ENCODE measurements around the gene ACADS. TPM values are rescaled to one million over a fixed set of nuclear protein-coding genes. Genes with fewer than 3 reads are reported as not detected.
A peak's percentile ranks its signal among the peaks of the same experiment; 100 is the strongest.

ACADS gene, protein sequence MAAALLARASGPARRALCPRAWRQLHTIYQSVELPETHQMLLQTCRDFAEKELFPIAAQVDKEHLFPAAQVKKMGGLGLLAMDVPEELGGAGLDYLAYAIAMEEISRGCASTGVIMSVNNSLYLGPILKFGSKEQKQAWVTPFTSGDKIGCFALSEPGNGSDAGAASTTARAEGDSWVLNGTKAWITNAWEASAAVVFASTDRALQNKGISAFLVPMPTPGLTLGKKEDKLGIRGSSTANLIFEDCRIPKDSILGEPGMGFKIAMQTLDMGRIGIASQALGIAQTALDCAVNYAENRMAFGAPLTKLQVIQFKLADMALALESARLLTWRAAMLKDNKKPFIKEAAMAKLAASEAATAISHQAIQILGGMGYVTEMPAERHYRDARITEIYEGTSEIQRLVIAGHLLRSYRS
- 16.9 TPM for polyA plus RNA-seq (2012; ENCODE audit: low read depth, missing spikeins)

- DNase-seq (ENCODE audit: insufficient read length, low spot score) (peak; percentile 98), FAIRE-seq (peak; percentile 90)
- TF ChIP-seq POLR2AphosphoS5 (IDR thresholded peaks at IDR 0.05; ENCODE audit: low read depth, low read length) (peak; percentile 55; the same call in 1 of the 2 replicates), POLR2A (IDR thresholded peaks at IDR 0.05; ENCODE audit: low read depth, low read length) (peak; percentile 56; the same call in 1 of the 2 replicates), PAX5 (IDR thresholded peaks at IDR 0.05; ENCODE audit: insufficient read depth, low read length, severe bottlenecking) (no peak), TAF1 (IDR thresholded peaks at IDR 0.05; ENCODE audit: low read depth, low read length) (peak; percentile 59; the same call in 1 of the 2 replicates), POU2F2 (IDR thresholded peaks at IDR 0.05; ENCODE audit: low read depth, low read length) (no peak), SPI1 (IDR thresholded peaks at IDR 0.05; ENCODE audit: low read depth, low read length) (no peak)
Observed at GRCh38 chr12:120725659-120726509, at the start of gene ACADS. Gene ACADS, plus strand, starts transcription at chr12:120725826. Its CDS starts 60 bp downstream, at chr12:120725886.

DNA sequence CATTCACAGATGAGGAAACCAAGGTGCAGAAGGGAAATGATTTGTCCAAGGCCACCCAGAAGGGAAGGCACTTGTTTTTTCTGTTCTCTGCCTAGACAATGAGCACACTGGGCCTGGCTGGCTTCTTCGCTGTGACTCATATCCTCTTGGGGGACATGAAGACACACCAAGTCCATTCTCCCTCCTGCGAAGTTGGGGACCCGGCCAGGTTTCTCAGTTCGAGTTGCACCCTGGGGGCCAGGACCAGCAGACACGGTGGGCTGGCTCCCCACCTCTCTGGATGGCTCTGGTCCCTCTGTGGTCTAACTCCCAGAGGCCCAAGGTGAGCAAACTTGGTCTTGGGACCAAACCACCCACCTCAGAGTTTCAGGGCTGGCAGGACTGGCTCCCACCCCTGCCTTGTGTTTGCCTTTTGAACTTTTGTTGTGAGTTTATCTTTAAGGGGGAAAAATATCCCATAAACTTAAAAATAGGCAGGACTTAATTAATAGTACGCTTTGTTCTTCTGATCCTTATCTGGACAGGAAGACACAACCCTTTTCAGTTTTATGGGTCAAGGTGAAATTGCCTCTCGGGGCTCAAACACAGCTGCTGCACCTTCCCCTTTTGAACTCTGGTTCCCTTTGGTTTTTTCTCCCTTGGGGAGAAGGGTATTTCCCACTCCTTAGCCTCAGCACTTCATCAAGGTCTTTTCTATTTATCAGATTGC, 47.7 kb upstream of the ACADS start:
- DNase-seq (ENCODE audit: insufficient read length, low spot score) (no peak), FAIRE-seq (peak; percentile 92)
- TF ChIP-seq POLR2AphosphoS5 (IDR thresholded peaks at IDR 0.05; ENCODE audit: low read depth, low read length) (no peak), TAF1 (IDR thresholded peaks at IDR 0.05; ENCODE audit: low read depth, low read length) (no peak), PAX5 (IDR thresholded peaks at IDR 0.05; ENCODE audit: insufficient read depth, low read length, severe bottlenecking) (no peak), SPI1 (IDR thresholded peaks at IDR 0.05; ENCODE audit: low read depth, low read length) (no peak), POLR2A (IDR thresholded peaks at IDR 0.05; ENCODE audit: low read depth, low read length) (no peak), POU2F2 (IDR thresholded peaks at IDR 0.05; ENCODE audit: low read depth, low read length) (no peak)

DNA sequence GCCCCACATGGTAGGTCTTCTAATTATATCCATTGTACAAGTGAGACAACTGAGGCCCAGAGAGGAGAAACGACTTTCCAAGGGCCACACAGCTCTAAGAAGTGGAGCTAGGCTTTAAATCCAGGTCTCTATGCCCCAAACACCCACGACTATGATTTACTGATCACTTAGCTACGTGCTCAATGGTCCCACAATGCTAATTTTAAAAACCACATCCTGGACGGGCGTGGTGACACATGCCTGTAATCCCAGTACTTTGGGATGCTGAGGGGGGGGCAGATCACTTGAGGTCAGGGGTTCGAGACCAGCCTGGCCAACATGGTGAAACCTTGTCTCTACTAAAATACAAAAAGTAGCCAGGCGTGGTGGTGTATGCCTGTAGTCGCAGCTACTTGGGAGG, 47.1 kb upstream of the ACADS start:
- DNase-seq (ENCODE audit: insufficient read length, low spot score) (no peak), FAIRE-seq (peak; percentile 35)
- TF ChIP-seq POLR2A (IDR thresholded peaks at IDR 0.05; ENCODE audit: low read depth, low read length) (no peak), SPI1 (IDR thresholded peaks at IDR 0.05; ENCODE audit: low read depth, low read length) (no peak), TAF1 (IDR thresholded peaks at IDR 0.05; ENCODE audit: low read depth, low read length) (no peak), PAX5 (IDR thresholded peaks at IDR 0.05; ENCODE audit: insufficient read depth, low read length, severe bottlenecking) (no peak), POU2F2 (IDR thresholded peaks at IDR 0.05; ENCODE audit: low read depth, low read length) (no peak), POLR2AphosphoS5 (IDR thresholded peaks at IDR 0.05; ENCODE audit: low read depth, low read length) (no peak)

DNA sequence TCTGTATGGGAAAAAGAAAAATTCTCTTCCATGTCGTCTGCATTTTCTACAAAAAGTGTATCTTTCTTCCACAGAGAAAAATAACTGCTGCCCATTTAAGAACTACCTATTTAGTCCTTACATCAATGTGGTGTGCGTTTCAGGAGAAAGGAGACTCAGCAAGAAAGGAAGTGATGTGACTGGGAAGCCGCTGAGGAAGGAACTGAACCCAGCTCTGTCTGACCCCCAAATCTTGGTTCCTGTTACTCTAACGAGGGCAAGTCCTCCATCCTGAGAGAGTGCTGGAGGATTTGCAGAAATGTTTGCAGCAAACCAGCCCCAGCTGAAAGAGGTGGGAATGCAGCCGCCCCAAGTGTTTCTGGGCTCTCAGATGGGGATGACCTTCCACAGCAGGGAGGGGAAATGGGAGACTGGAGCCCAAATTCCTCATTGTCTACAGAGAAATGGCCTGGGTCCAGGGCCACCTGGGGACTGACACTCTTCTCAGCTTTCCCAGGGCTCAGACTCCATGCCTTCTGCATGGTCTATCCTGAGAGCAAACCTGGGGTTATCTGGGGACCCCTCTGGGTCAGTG, 45.4 kb upstream of the ACADS start:
- FAIRE-seq: no peak
- TF ChIP-seq TAF1 (IDR thresholded peaks at IDR 0.05; ENCODE audit: low read depth, low read length): no peak
- TF ChIP-seq SPI1 (IDR thresholded peaks at IDR 0.05; ENCODE audit: low read depth, low read length): peak; percentile 83
- DNase-seq (ENCODE audit: insufficient read length, low spot score): no peak

DNA sequence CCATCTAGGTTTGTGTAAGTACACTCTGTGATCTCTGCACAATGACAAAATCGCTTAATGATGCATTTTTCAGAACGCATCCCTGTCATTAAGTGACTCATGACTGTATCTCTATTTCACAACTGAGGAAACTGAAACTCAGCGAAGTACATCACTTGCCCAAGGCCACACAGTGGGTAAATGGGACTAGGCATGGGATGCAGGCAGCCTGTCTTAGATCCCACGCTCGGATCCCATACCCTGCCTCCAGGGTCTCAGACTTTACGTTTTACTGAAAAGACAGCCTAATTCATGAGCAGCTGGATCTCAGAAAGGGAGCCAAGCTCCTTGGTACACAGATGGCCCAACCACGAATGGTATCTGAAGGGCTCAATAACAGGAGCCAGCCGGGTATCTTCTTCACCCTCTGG, 41.1 kb upstream of the ACADS start:
- DNase-seq (ENCODE audit: insufficient read length, low spot score) (no peak), FAIRE-seq (peak; percentile 91)
- no peak for TF ChIP-seq PAX5 (IDR thresholded peaks at IDR 0.05; ENCODE audit: insufficient read depth, low read length, severe bottlenecking)

DNA sequence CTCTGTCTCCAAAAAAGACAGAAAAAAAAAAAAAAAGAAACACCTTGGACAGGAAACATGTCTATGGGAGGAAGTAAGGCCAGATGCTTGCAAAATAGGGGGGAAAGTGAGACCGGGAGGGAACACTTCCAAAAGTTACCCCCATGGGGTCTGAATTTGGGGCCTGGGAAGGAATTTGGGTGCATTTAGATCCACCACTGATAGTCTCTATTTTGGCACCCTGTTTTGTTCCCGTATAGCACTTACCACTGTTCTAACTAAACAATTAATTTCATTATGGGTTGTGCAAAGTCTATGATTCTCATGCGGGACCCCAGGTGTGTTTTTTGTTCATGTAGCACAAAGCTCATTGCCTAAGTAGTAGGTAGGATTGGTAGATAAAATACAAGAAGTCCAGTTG, 40.1 kb upstream of the ACADS start:
- TF ChIP-seq TAF1 (IDR thresholded peaks at IDR 0.05; ENCODE audit: low read depth, low read length) (no peak), POLR2AphosphoS5 (IDR thresholded peaks at IDR 0.05; ENCODE audit: low read depth, low read length) (no peak), POU2F2 (IDR thresholded peaks at IDR 0.05; ENCODE audit: low read depth, low read length) (no peak), POLR2A (IDR thresholded peaks at IDR 0.05; ENCODE audit: low read depth, low read length) (no peak), SPI1 (IDR thresholded peaks at IDR 0.05; ENCODE audit: low read depth, low read length) (no peak), PAX5 (IDR thresholded peaks at IDR 0.05; ENCODE audit: insufficient read depth, low read length, severe bottlenecking) (no peak)
- FAIRE-seq (no peak), DNase-seq (ENCODE audit: insufficient read length, low spot score) (no peak)

- TF ChIP-seq POLR2A (IDR thresholded peaks at IDR 0.05; ENCODE audit: low read depth, low read length) (peak; percentile 55; the same call in 1 of the 2 replicates), PAX5 (IDR thresholded peaks at IDR 0.05; ENCODE audit: insufficient read depth, low read length, severe bottlenecking) (no peak), SPI1 (IDR thresholded peaks at IDR 0.05; ENCODE audit: low read depth, low read length) (no peak), POU2F2 (IDR thresholded peaks at IDR 0.05; ENCODE audit: low read depth, low read length) (no peak), TAF1 (IDR thresholded peaks at IDR 0.05; ENCODE audit: low read depth, low read length) (0 out of 2 replicates have a peak, but pooled peaks have one; percentile 10), POLR2AphosphoS5 (IDR thresholded peaks at IDR 0.05; ENCODE audit: low read depth, low read length) (peak; percentile 71; the same call in 1 of the 2 replicates)
- DNase-seq (ENCODE audit: insufficient read length, low spot score) (peak; percentile 77), FAIRE-seq (peak; percentile 97)
Observed at GRCh38 chr12:120686151-120686689, 39.4 kb upstream of the ACADS start.

GRCh38 chr12:120686690-120687577, 38.7 kb upstream of the ACADS start, which contains the start of gene MLEC:
Gene MLEC, plus strand, starts transcription at chr12:120687149. Its CDS starts 148 bp downstream, at chr12:120687297.
- TF ChIP-seq PAX5 (IDR thresholded peaks at IDR 0.05; ENCODE audit: insufficient read depth, low read length, severe bottlenecking) (peak; percentile 61), POU2F2 (IDR thresholded peaks at IDR 0.05; ENCODE audit: low read depth, low read length) (peak; percentile 80), SPI1 (IDR thresholded peaks at IDR 0.05; ENCODE audit: low read depth, low read length) (peak; percentile 70), POLR2A (IDR thresholded peaks at IDR 0.05; ENCODE audit: low read depth, low read length) (peak; percentile 54), POLR2AphosphoS5 (IDR thresholded peaks at IDR 0.05; ENCODE audit: low read depth, low read length) (0 out of 2 replicates have a peak, but pooled peaks have one; percentile 40), TAF1 (IDR thresholded peaks at IDR 0.05; ENCODE audit: low read depth, low read length) (0 out of 2 replicates have a peak, but pooled peaks have one; percentile 51)
- DNase-seq (ENCODE audit: insufficient read length, low spot score) (peak; percentile 93), FAIRE-seq (no peak)
